ENCODE measurements around the gene LGALS7. TPM values are rescaled to one million over a fixed set of nuclear protein-coding genes. Genes with fewer than 3 reads are reported as not detected.

LGALS7 gene
- total and polyA plus RNA-seq, 2 of the 8 experiments (the other 6 are each of a cell fraction or from before 2014, with no cell fraction given) = 0.32 TPM; not detected in 1

Small RNA genes lying within 50 kb of the gene (small RNA-seq; reads per million reads assigned to genes)
- not detected for gene RNU6-140P (ENCODE audit: insufficient read depth)

Other genes starting within 250 kb of the LGALS7 start
- gene MAP4K1, start 155.6 kb downstream of the LGALS7 start, total RNA-seq (2021; fragmentation: NEBNext Ultra II Directional; extraction: Animal tissue kit (Norgen Biotek cat#: 25700)) = 10.4 and 14.4 TPM in 2 replicates
- gene MAP4K1, start 155.6 kb downstream of the LGALS7 start, polyA plus RNA-seq (2011; rRNA removed) = 9.0 and 22.0 TPM in 2 replicates
- gene EIF3K, start 154.3 kb downstream of the LGALS7 start, total RNA-seq (2021; fragmentation: NEBNext Ultra II Directional; extraction: Animal tissue kit (Norgen Biotek cat#: 25700)) = 329 and 344 TPM in 2 replicates
- gene EIF3K, start 154.3 kb downstream of the LGALS7 start, polyA plus RNA-seq (2011; rRNA removed) = 937 and 977 TPM in 2 replicates
- gene ACTN4, start 125.9 kb downstream of the LGALS7 start, total RNA-seq (2021; fragmentation: NEBNext Ultra II Directional; extraction: Animal tissue kit (Norgen Biotek cat#: 25700)) = 520 and 530 TPM in 2 replicates
- 211 and 281 TPM in 2 replicates for gene ACTN4, start 125.9 kb downstream of the LGALS7 start, polyA plus RNA-seq (2011; rRNA removed)
- gene CAPN12, start 29.0 kb downstream of the LGALS7 start, total RNA-seq (2021; fragmentation: NEBNext Ultra II Directional; extraction: Animal tissue kit (Norgen Biotek cat#: 25700)) = 7.9 and 8.8 TPM in 2 replicates
- 20.0 and 25.9 TPM in 2 replicates for gene CAPN12, start 29.0 kb downstream of the LGALS7 start, polyA plus RNA-seq (2011; rRNA removed)
- gene LGALS7B, start 15.7 kb upstream of the LGALS7 start, total RNA-seq (2021; fragmentation: NEBNext Ultra II Directional; extraction: Animal tissue kit (Norgen Biotek cat#: 25700)) = not detected in 2 replicates
- 3.6 and 6.2 TPM in 2 replicates for gene LGALS7B, start 15.7 kb upstream of the LGALS7 start, polyA plus RNA-seq (2011; rRNA removed)
- 0.37 and 0.54 TPM in 2 replicates for gene LGALS4, start 39.4 kb upstream of the LGALS7 start, total RNA-seq (2021; fragmentation: NEBNext Ultra II Directional; extraction: Animal tissue kit (Norgen Biotek cat#: 25700))
- 0.32 and 0.71 TPM in 2 replicates for gene LGALS4, start 39.4 kb upstream of the LGALS7 start, polyA plus RNA-seq (2011; rRNA removed)
- gene ECH1, start 58.3 kb upstream of the LGALS7 start, total RNA-seq (2021; fragmentation: NEBNext Ultra II Directional; extraction: Animal tissue kit (Norgen Biotek cat#: 25700)) = 101 and 103 TPM in 2 replicates
- 147 and 173 TPM in 2 replicates for gene ECH1, start 58.3 kb upstream of the LGALS7 start, polyA plus RNA-seq (2011; rRNA removed)
- 711 and 779 TPM in 2 replicates for gene HNRNPL, start 76.5 kb upstream of the LGALS7 start, total RNA-seq (2021; fragmentation: NEBNext Ultra II Directional; extraction: Animal tissue kit (Norgen Biotek cat#: 25700))
- 403 and 404 TPM in 2 replicates for gene HNRNPL, start 76.5 kb upstream of the LGALS7 start, polyA plus RNA-seq (2011; rRNA removed)
- 11.9 and 14.2 TPM in 2 replicates for gene RINL, start 104.8 kb upstream of the LGALS7 start, total RNA-seq (2021; fragmentation: NEBNext Ultra II Directional; extraction: Animal tissue kit (Norgen Biotek cat#: 25700))
- 11.1 and 13.1 TPM in 2 replicates for gene RINL, start 104.8 kb upstream of the LGALS7 start, polyA plus RNA-seq (2011; rRNA removed)
- gene SIRT2, start 126.1 kb upstream of the LGALS7 start, total RNA-seq (2021; fragmentation: NEBNext Ultra II Directional; extraction: Animal tissue kit (Norgen Biotek cat#: 25700)) = 6.1 and 6.5 TPM in 2 replicates
- gene SIRT2, start 126.1 kb upstream of the LGALS7 start, polyA plus RNA-seq (2011; rRNA removed) = 10.0 and 11.8 TPM in 2 replicates
- gene NFKBIB, start 126.5 kb upstream of the LGALS7 start, total RNA-seq (2021; fragmentation: NEBNext Ultra II Directional; extraction: Animal tissue kit (Norgen Biotek cat#: 25700)) = 36.3 and 37.3 TPM in 2 replicates
- 44.1 and 62.3 TPM in 2 replicates for gene NFKBIB, start 126.5 kb upstream of the LGALS7 start, polyA plus RNA-seq (2011; rRNA removed)
- gene CCER2, start 138.7 kb upstream of the LGALS7 start, total RNA-seq (2021; fragmentation: NEBNext Ultra II Directional; extraction: Animal tissue kit (Norgen Biotek cat#: 25700)) = 0.56 and 0.73 TPM in 2 replicates
- gene CCER2, start 138.7 kb upstream of the LGALS7 start, polyA plus RNA-seq (2011; rRNA removed) = 0.32 and 0.71 TPM in 2 replicates
- gene SARS2, start 157.2 kb upstream of the LGALS7 start, total RNA-seq (2021; fragmentation: NEBNext Ultra II Directional; extraction: Animal tissue kit (Norgen Biotek cat#: 25700)) = 59.2 and 68.0 TPM in 2 replicates
- gene SARS2, start 157.2 kb upstream of the LGALS7 start, polyA plus RNA-seq (2011; rRNA removed) = 102 and 139 TPM in 2 replicates
- gene MRPS12, start 157.4 kb upstream of the LGALS7 start, total RNA-seq (2021; fragmentation: NEBNext Ultra II Directional; extraction: Animal tissue kit (Norgen Biotek cat#: 25700)) = 79.0 and 87.6 TPM in 2 replicates
- gene MRPS12, start 157.4 kb upstream of the LGALS7 start, polyA plus RNA-seq (2011; rRNA removed) = 175 and 190 TPM in 2 replicates
- 14.5 and 15.3 TPM in 2 replicates for gene FBXO17, start 202.2 kb upstream of the LGALS7 start, total RNA-seq (2021; fragmentation: NEBNext Ultra II Directional; extraction: Animal tissue kit (Norgen Biotek cat#: 25700))
- gene FBXO17, start 202.2 kb upstream of the LGALS7 start, polyA plus RNA-seq (2011; rRNA removed) = 11.7 and 19.9 TPM in 2 replicates

Data from H1 (cell line).